Vagina (tissue), 2 donors: Measurements from ENCODE around the gene AKAP13. TPM values are rescaled to one million over a fixed set of nuclear protein-coding genes. Genes with fewer than 3 reads are reported as not detected.
"Not testable (repeated sequence)": the region's sequence is repeated elsewhere in the genome, so short reads cannot be mapped to it uniquely, and the experiment has no call there.

ENCODE experiments used
- DNase-seq, 2 donors: peaks; one replicate each; pipeline ENCODE4 v3.0.0-alpha.2; 2017; ENCODE audit errors: extremely low spot score in 2 of 2
- H3K27ac ChIP-seq: fragments of 200-600 bp; sonication (generic); one replicate; pipeline ENCODE4 v1.5.1; 2019
- H3K27me3 ChIP-seq: fragments of 200-600 bp; sonication (generic); one replicate; pipeline ENCODE4 v1.5.1; 2019
- H3K36me3 ChIP-seq, 2 donors: fragments of 200-600 bp; sonication (generic); one replicate each; pipeline ENCODE4 v1.5.1; 2017 to 2019
- H3K4me1 ChIP-seq: fragments of 200-600 bp; sonication (generic); one replicate; pipeline ENCODE4 v1.5.1; 2019
- H3K4me3 ChIP-seq, 2 donors: fragments of 200-600 bp; sonication (generic); 1 replicate in 1 of 2; 2 replicates in 1 of 2; pipeline ENCODE4 v1.5.1; 2016 to 2019
- H3K9me3 ChIP-seq: fragments of 200-600 bp; sonication (generic); one replicate; pipeline ENCODE4 v1.5.1; 2019
- CTCF ChIP-seq, 3 experiments: fragments of 450-650 bp in 2 of 3; fragments of 200-600 bp in 1 of 3; sonication (generic) in 1 of 3; IDR thresholded peaks; one replicate each; pipeline ENCODE4 v1.5.1; 2017 to 2019; ENCODE audit warnings: antibody characterized with exemption in 3 of 3, mild to moderate bottlenecking in 2 of 3, moderate library complexity in 2 of 3
- POLR2A ChIP-seq, 2 donors: fragments of 450-650 bp; IDR thresholded peaks; one replicate each; pipeline ENCODE4 v1.6.1; 2017; ENCODE audit warnings: antibody characterized with exemption in 2 of 2, mild to moderate bottlenecking in 2 of 2, moderate library complexity in 2 of 2
- POLR2AphosphoS5 ChIP-seq, 2 donors: sonication (generic); formaldehyde crosslinking; IDR thresholded peaks; one replicate each; pipeline ENCODE4 v1.9.0; 2017; ENCODE audit warnings: antibody characterized with exemption in 2 of 2, mild to moderate bottlenecking in 2 of 2, low read depth in 1 of 2; ENCODE audit not compliant: insufficient read depth in 1 of 2
- intact Hi-C: fragments of 100-400 bp; cut with DNase I; formaldehyde crosslinking; loops from one replicate; pipeline ENCODE4 v1.15.1; 2023
- total RNA-seq: library from RNA; depleted of rRNA; stranded (reverse); fragments of >200 nt; gene quantifications from one replicate; pipeline ENCODE4 v1.2.3, GENCODE V29; 2016

AKAP13 gene
- total RNA-seq, 1 donor from 2014 or later = 177 TPM

- Histone ChIP-seq H3K27ac (no peak overlapping the region), H3K36me3 (no peaks in the 10 kb centered on the region), H3K4me1 (peaks cover 27% of the 10 kb centered on the region), H3K4me3 (no peak overlapping the region), H3K9me3 (no peaks in the 10 kb centered on the region), H3K27me3 (no peaks in the 10 kb centered on the region)
- intact Hi-C loops = no loop called here
- DNase-seq = no peak
- TF ChIP-seq POLR2A (IDR thresholded peaks at IDR 0.05) = no peak
- no peak for TF ChIP-seq CTCF (IDR thresholded peaks at IDR 0.05)
- TF ChIP-seq POLR2AphosphoS5 (IDR thresholded peaks at IDR 0.05; ENCODE audit: insufficient read depth in 1 of 2, low read depth in 1 of 2) = no peak
These were observed 49.1 kb downstream of the AKAP13 start for GRCh38 chr15:85429522-85429921.

GRCh38 chr15:85430406-85431204 is 50.2 kb downstream of the AKAP13 start:
- TF ChIP-seq POLR2A (IDR thresholded peaks at IDR 0.05) = no peak
- no peak for TF ChIP-seq CTCF (IDR thresholded peaks at IDR 0.05)
- no peak for TF ChIP-seq POLR2AphosphoS5 (IDR thresholded peaks at IDR 0.05; ENCODE audit: insufficient read depth in 1 of 2, low read depth in 1 of 2)
- no peaks in the 10 kb centered on the region for H3K27me3 ChIP-seq
- H3K9me3 ChIP-seq = no peaks in the 10 kb centered on the region
- H3K4me1 ChIP-seq = peaks cover 18% of the 10 kb centered on the region
- no peak overlapping the region for H3K27ac ChIP-seq
- no peaks in the 10 kb centered on the region for H3K36me3 ChIP-seq
- H3K4me3 ChIP-seq = no peak overlapping the region
- intact Hi-C loops = no loop called here
- no peak for DNase-seq

GRCh38 chr15:85439996-85440395 is 59.6 kb downstream of the AKAP13 start:
- Histone ChIP-seq H3K36me3 (no peaks in the 10 kb centered on the region), H3K9me3 (no peaks in the 10 kb centered on the region), H3K27ac (no peak overlapping the region), H3K4me3 (no peak overlapping the region), H3K27me3 (no peaks in the 10 kb centered on the region), H3K4me1 (peaks cover 35% of the 10 kb centered on the region)
- DNase-seq = no peak
- intact Hi-C loops = no loop called here
- no peak for TF ChIP-seq POLR2A (IDR thresholded peaks at IDR 0.05)

GRCh38 chr15:85440451-85440850 is 60.0 kb downstream of the AKAP13 start:
- H3K4me3 ChIP-seq = no peak overlapping the region
- H3K27me3 ChIP-seq = no peaks in the 10 kb centered on the region
- H3K4me1 ChIP-seq = peaks cover 35% of the 10 kb centered on the region
- H3K36me3 ChIP-seq = no peaks in the 10 kb centered on the region
- TF ChIP-seq POLR2A (IDR thresholded peaks at IDR 0.05) (no peak), CTCF (IDR thresholded peaks at IDR 0.05) (no peak), POLR2AphosphoS5 (IDR thresholded peaks at IDR 0.05; ENCODE audit: insufficient read depth in 1 of 2, low read depth in 1 of 2) (no peak)
- no peak for DNase-seq
- H3K9me3 ChIP-seq = no peaks in the 10 kb centered on the region
- no peak overlapping the region for H3K27ac ChIP-seq
- intact Hi-C loops = no loop called here

GRCh38 chr15:85441854-85442253 is 61.5 kb downstream of the AKAP13 start:
- peaks cover 35% of the 10 kb centered on the region for H3K4me1 ChIP-seq
- H3K4me3 ChIP-seq, H3K27me3 ChIP-seq, H3K36me3 ChIP-seq, H3K27ac ChIP-seq, H3K9me3 ChIP-seq, intact Hi-C loops, DNase-seq: not testable (repeated sequence)

GRCh38 chr15:85443046-85443445 is 62.6 kb downstream of the AKAP13 start:
- Histone ChIP-seq H3K27ac (no peak overlapping the region), H3K4me3 (no peak overlapping the region), H3K4me1 (peaks cover 35% of the 10 kb centered on the region), H3K9me3 (no peaks in the 10 kb centered on the region), H3K27me3 (no peaks in the 10 kb centered on the region), H3K36me3 (no peaks in the 10 kb centered on the region)
- DNase-seq = no peak
- intact Hi-C loops = no loop called here
- TF ChIP-seq POLR2AphosphoS5 (IDR thresholded peaks at IDR 0.05; ENCODE audit: insufficient read depth in 1 of 2, low read depth in 1 of 2) (no peak), POLR2A (IDR thresholded peaks at IDR 0.05) (no peak), CTCF (IDR thresholded peaks at IDR 0.05) (no peak)
